C4-2B (cell line): ENCODE results near the gene FKBP8.

Source experiments
- CTCF ChIP-seq: fragments of 450-650 bp; conservative IDR thresholded peaks from 2 replicates; pipeline ENCODE4 v1.5.1; 2017; ENCODE audit warnings: mild to moderate bottlenecking
- ZFX ChIP-seq: fragments of 450-650 bp; IDR thresholded peaks from 2 replicates; pipeline ENCODE4 v1.6.1; 2017

- no peak for TF ChIP-seq CTCF
- TF ChIP-seq ZFX: no peak
These were observed 51.1 kb downstream of the FKBP8 start for GRCh38 chr19:18491995-18492953.
